ENCODE measurements around the gene AGRN. TPM values are rescaled to one million over a fixed set of nuclear protein-coding genes. Genes with fewer than 3 reads are reported as not detected.

AGRN gene
- total RNA-seq, 4 donors from 2014 or later: 20.0 to 35.8 (median 32.0) TPM

GRCh38 chr1:1047407-1047806 lies 27.5 kb downstream of the AGRN start:
- TF ChIP-seq POLR2A (IDR thresholded peaks at IDR 0.05) (no peak), CTCF (IDR thresholded peaks at IDR 0.05) (no peak)
- Histone ChIP-seq H3K27ac (no peak overlapping the region), H3K4me3 (no peak overlapping the region), H3K36me3 (peaks cover 0 to 98% (median 19%) of the 10 kb centered on the region in 3 donors), H3K4me1 (no peaks in the 10 kb centered on the region), H3K9me3 (no peaks in the 10 kb centered on the region), H3K27me3 (no peaks in the 10 kb centered on the region)
- intact Hi-C loops (cut with DNase I): no loop called here
- DNase-seq: no peak
- WGBS, 2 donors: 100% methylated on average over 1 to 3 of the region's 19 CpGs

GRCh38 chr1:1047963-1048362 lies 28.0 kb downstream of the AGRN start:
- 90% methylated on average over 4 of the region's 25 CpGs; no CpG with 5 or more reads in 1 of the 2 donors for WGBS, 2 donors
- peaks cover 0 to 98% (median 19%) of the 10 kb centered on the region in 3 donors for H3K36me3 ChIP-seq
- TF ChIP-seq CTCF (IDR thresholded peaks at IDR 0.05) (no peak), POLR2A (IDR thresholded peaks at IDR 0.05) (no peak)
- intact Hi-C loops (cut with DNase I): no loop called here
- H3K27ac ChIP-seq: no peak overlapping the region
- no peaks in the 10 kb centered on the region for H3K4me1 ChIP-seq
- no peaks in the 10 kb centered on the region for H3K9me3 ChIP-seq
- no peak for DNase-seq
- no peak overlapping the region for H3K4me3 ChIP-seq
- H3K27me3 ChIP-seq: no peaks in the 10 kb centered on the region

GRCh38 chr1:1048765-1049164 lies 28.8 kb downstream of the AGRN start:
- Histone ChIP-seq H3K27me3 (no peaks in the 10 kb centered on the region), H3K9me3 (no peaks in the 10 kb centered on the region), H3K4me1 (no peaks in the 10 kb centered on the region), H3K4me3 (no peak overlapping the region), H3K27ac (no peak overlapping the region), H3K36me3 (peaks cover 0 to 98% (median 23%) of the 10 kb centered on the region in 3 donors)
- WGBS, 2 donors: 88 to 92% methylated on average over 12 to 15 of the region's 28 CpGs
- intact Hi-C loops (cut with DNase I): no loop called here
- no peak for TF ChIP-seq CTCF (IDR thresholded peaks at IDR 0.05)
- no peak for TF ChIP-seq POLR2A (IDR thresholded peaks at IDR 0.05)
- no peak for DNase-seq

- no peak for DNase-seq
Observed at GRCh38 chr1:1049318-1050165, 29.6 kb downstream of the AGRN start.

More at GRCh38 chr1:1049318-1050165, 29.6 kb downstream of the AGRN start:
- Histone ChIP-seq H3K27ac (no peak overlapping the region), H3K27me3 (no peaks in the 10 kb centered on the region), H3K36me3 (peaks cover 0 to 98% (median 28%) of the 10 kb centered on the region in 3 donors), H3K9me3 (no peaks in the 10 kb centered on the region), H3K4me1 (no peaks in the 10 kb centered on the region), H3K4me3 (no peak overlapping the region)
- intact Hi-C loops (cut with DNase I): no loop called here
- TF ChIP-seq CTCF (IDR thresholded peaks at IDR 0.05) (no peak), POLR2A (IDR thresholded peaks at IDR 0.05) (no peak)
- 78 to 80% methylated on average over 1 to 6 of the region's 57 CpGs for WGBS, 2 donors
